ENCODE results near the gene ABHD16B.

GRCh38 chr20:63861365-63861934 lies at the start of gene ABHD16B:
- no peak for TF ChIP-seq SUZ12 (IDR thresholded peaks at IDR 0.05; ENCODE audit: extremely low read depth, insufficient read depth, insufficient read length)
- no peak for TF ChIP-seq ZNF274 (IDR thresholded peaks at IDR 0.05; ENCODE audit: low read depth, low read length)
- no peak for TF ChIP-seq YY1 (IDR thresholded peaks at IDR 0.05; ENCODE audit: insufficient read depth, insufficient read length)
